ENCODE data around the gene TSPOAP1.

The TSPOAP1 gene

GRCh38 chr17:58315281-58315711, 13.3 kb downstream of the TSPOAP1 start:
- TF ChIP-seq CTCF (IDR thresholded peaks at IDR 0.05) = no peak
- peak; percentile 4 to 29 for DNase-seq
- peaks cover 0 to 58% (median 0%) of the 10 kb centered on the region in 3 donors for H3K36me3 ChIP-seq
- H3K27ac ChIP-seq = no peak overlapping the region
- intact Hi-C loops (cut with DNase I; ENCODE audit: low total_unique reads) = no loop called here
- no peak overlapping the region for H3K4me3 ChIP-seq
- H3K9me3 ChIP-seq = no peaks in the 10 kb centered on the region
- no peaks in the 10 kb centered on the region for H3K27me3 ChIP-seq
- no peaks in the 10 kb centered on the region for H3K4me1 ChIP-seq

GRCh38 chr17:58314706-58315015, 13.9 kb downstream of the TSPOAP1 start:
- peaks cover 0 to 57% (median 0%) of the 10 kb centered on the region in 3 donors for H3K36me3 ChIP-seq
- intact Hi-C loops (cut with DNase I; ENCODE audit: low total_unique reads) = no loop called here

GRCh38 chr17:58313815-58314705, 14.5 kb downstream of the TSPOAP1 start:
- Histone ChIP-seq H3K27ac (no peak overlapping the region), H3K36me3 (peaks cover 0 to 57% (median 0%) of the 10 kb centered on the region in 3 donors), H3K4me3 (no peak overlapping the region), H3K4me1 (no peaks in the 10 kb centered on the region), H3K27me3 (no peaks in the 10 kb centered on the region), H3K9me3 (no peaks in the 10 kb centered on the region)
- peak in 1 of 2 donors; percentile 2 for DNase-seq
- intact Hi-C loops (cut with DNase I; ENCODE audit: low total_unique reads) = no loop called here
- TF ChIP-seq CTCF (IDR thresholded peaks at IDR 0.05) = no peak

More at GRCh38 chr17:58314706-58315015, 13.9 kb downstream of the TSPOAP1 start:
- Histone ChIP-seq H3K4me1 (no peaks in the 10 kb centered on the region), H3K9me3 (no peaks in the 10 kb centered on the region), H3K4me3 (no peak overlapping the region), H3K27ac (no peak overlapping the region), H3K27me3 (no peaks in the 10 kb centered on the region)
- peak in 1 of 2 donors; percentile 8 for DNase-seq
- no peak for TF ChIP-seq CTCF (IDR thresholded peaks at IDR 0.05)

- no peaks in the 10 kb centered on the region for H3K9me3 ChIP-seq
- H3K4me1 ChIP-seq = no peaks in the 10 kb centered on the region
- intact Hi-C loops (cut with DNase I; ENCODE audit: low total_unique reads) = no loop called here
- H3K27ac ChIP-seq = no peak overlapping the region
- no peak overlapping the region for H3K4me3 ChIP-seq
- H3K36me3 ChIP-seq = peaks cover 0 to 63% (median 0%) of the 10 kb centered on the region in 3 donors
- TF ChIP-seq CTCF (IDR thresholded peaks at IDR 0.05) = no peak
- DNase-seq = no peak
- no peaks in the 10 kb centered on the region for H3K27me3 ChIP-seq
These were observed 15.8 kb downstream of the TSPOAP1 start for GRCh38 chr17:58312829-58313228.

DNA sequence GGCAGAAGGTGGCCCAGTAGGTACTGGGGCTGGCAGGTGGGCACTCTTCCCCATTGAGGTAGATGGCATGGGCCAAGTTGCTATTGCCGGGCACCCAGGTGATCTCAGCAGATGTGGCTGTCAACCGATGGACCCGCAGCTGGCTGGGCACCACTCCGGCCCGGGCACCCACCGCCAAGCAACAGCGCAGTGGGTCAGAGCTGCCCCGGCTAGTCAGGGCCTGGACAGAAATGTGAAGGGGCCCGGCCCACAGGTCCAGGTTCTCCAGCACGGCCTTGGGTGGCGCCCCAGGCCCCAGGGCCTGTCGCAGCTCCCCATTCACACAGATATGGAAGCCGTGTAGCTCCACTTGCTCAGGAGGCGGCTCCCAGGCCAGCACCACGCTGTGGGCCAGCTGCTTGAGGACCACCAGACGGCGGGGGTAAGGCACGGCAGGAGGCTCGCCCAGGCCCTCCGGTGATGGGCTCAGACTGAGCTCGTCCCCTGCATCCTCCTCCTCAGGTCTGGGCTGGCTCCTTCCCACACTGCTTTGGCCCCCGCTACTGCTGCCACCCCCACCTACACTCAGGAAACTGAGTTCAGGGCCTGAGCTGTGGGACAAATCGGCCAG, 16.5 kb downstream of the TSPOAP1 start:
- Histone ChIP-seq H3K27ac (no peak overlapping the region), H3K9me3 (no peaks in the 10 kb centered on the region), H3K4me3 (no peak overlapping the region), H3K36me3 (peaks cover 0 to 70% (median 4%) of the 10 kb centered on the region in 3 donors), H3K27me3 (no peaks in the 10 kb centered on the region), H3K4me1 (no peaks in the 10 kb centered on the region)
- DNase-seq = peak; percentile 8 to 59
- no peak for TF ChIP-seq CTCF (IDR thresholded peaks at IDR 0.05)
- intact Hi-C loops (cut with DNase I; ENCODE audit: low total_unique reads) = no loop called here
